ENCODE data around the gene NOX4.

NOX4 gene

GRCh38 chr11:89452780-89453179, 38.4 kb downstream of the NOX4 start:
- CTCF ChIA-PET: interaction anchor here (1.2 kb wide), 1 partner anchor 18 kb away, joined by 4 read pairs; no protein-coding TSS in a partner anchor
- POLR2A ChIA-PET: no interaction called here
- no peak for DNase-seq (ENCODE audit: extremely low spot score)
- no peak for TF ChIP-seq CTCF (IDR thresholded peaks at IDR 0.05; ENCODE audit: control extremely low read depth, extremely low read depth, low read depth, missing control alignments)

- DNase-seq (ENCODE audit: extremely low spot score): no peak
- ChIA-PET CTCF (interaction anchor here (0.7 to 1.4 kb wide), 2 partner anchors 9 to 15 kb away, joined by 3 read pairs; no protein-coding TSS in a partner anchor), POLR2A (no interaction called here)
- no peak for TF ChIP-seq CTCF (IDR thresholded peaks at IDR 0.05; ENCODE audit: control extremely low read depth, extremely low read depth, low read depth, missing control alignments)
Measured at GRCh38 chr11:89447845-89448244, 43.3 kb downstream of the NOX4 start.

- TF ChIP-seq CTCF (IDR thresholded peaks at IDR 0.05; ENCODE audit: control extremely low read depth, extremely low read depth, low read depth, missing control alignments): no peak
- ChIA-PET CTCF (no interaction called here), POLR2A (no interaction called here)
- no peak for DNase-seq (ENCODE audit: extremely low spot score)
Measured at GRCh38 chr11:89443361-89444322, 47.5 kb downstream of the NOX4 start.

- DNase-seq (ENCODE audit: extremely low spot score): no peak
- TF ChIP-seq CTCF (IDR thresholded peaks at IDR 0.05; ENCODE audit: control extremely low read depth, extremely low read depth, low read depth, missing control alignments): no peak
- CTCF ChIA-PET: no interaction called here
- POLR2A ChIA-PET: no interaction called here
Measured at GRCh38 chr11:89442801-89443200, 48.4 kb downstream of the NOX4 start.

- TF ChIP-seq CTCF (IDR thresholded peaks at IDR 0.05; ENCODE audit: control extremely low read depth, extremely low read depth, low read depth, missing control alignments): no peak
- DNase-seq (ENCODE audit: extremely low spot score): no peak
- ChIA-PET CTCF (interaction anchor here (0.7 to 1.1 kb wide), 2 partner anchors 10 to 15 kb away, joined by 3 read pairs; no protein-coding TSS in a partner anchor), POLR2A (no interaction called here)
Measured at GRCh38 chr11:89441606-89442005, 49.6 kb downstream of the NOX4 start.

GRCh38 chr11:89437317-89437716, 53.9 kb downstream of the NOX4 start:
- ChIA-PET POLR2A (no interaction called here), CTCF (no interaction called here)
- DNase-seq (ENCODE audit: extremely low spot score): no peak
- TF ChIP-seq CTCF (IDR thresholded peaks at IDR 0.05; ENCODE audit: control extremely low read depth, extremely low read depth, low read depth, missing control alignments): no peak
